Measurements from ENCODE around the gene AMFR. TPM values are rescaled to one million over a fixed set of nuclear protein-coding genes. Genes with fewer than 3 reads are reported as not detected.

AMFR gene
- total RNA-seq, 1 experiment from 2014 or later: 25.6 TPM

- DNase-seq: no peak
- Histone ChIP-seq H2BK20ac (ENCODE audit: low read depth, low read length, poor library complexity, severe bottlenecking) (no peak overlapping the region), H3K18ac (ENCODE audit: insufficient read length, low read depth, low read length) (no peak overlapping the region), H3K27ac (ENCODE audit: insufficient read length, low read depth, low read length) (no peak overlapping the region), H3K4me1 (ENCODE audit: insufficient read depth, low read length) (no peaks in the 10 kb centered on the region), H3K9ac (ENCODE audit: extremely low read depth, insufficient read length, low read length) (no peak overlapping the region), H3K56ac (ENCODE audit: insufficient read length, low read depth, low read length) (no peak overlapping the region), H4K91ac (ENCODE audit: insufficient read length, low read depth, low read length) (no peak overlapping the region), H2BK5ac (ENCODE audit: insufficient read length, low read length) (no peak overlapping the region), H3K23me2 (ENCODE audit: insufficient read length, low read depth, low read length, poor library complexity, severe bottlenecking) (no peaks in the 10 kb centered on the region), H2AFZ (ENCODE audit: low read length) (no peak overlapping the region), H2BK15ac (ENCODE audit: low read depth, low read length) (no peak overlapping the region), H3K79me2 (ENCODE audit: insufficient read depth, low read length) (no peaks in the 10 kb centered on the region), H4K5ac (ENCODE audit: insufficient read length, low read depth, low read length) (no peak overlapping the region), H3K79me1 (ENCODE audit: insufficient read depth, low read depth, low read length, poor library complexity, severe bottlenecking) (no peaks in the 10 kb centered on the region), H3K4me2 (ENCODE audit: insufficient read depth, insufficient read length, low read length) (no peak overlapping the region), H2BK120ac (ENCODE audit: low read depth, low read length, poor library complexity, severe bottlenecking) (no peak overlapping the region), H3T11ph (ENCODE audit: low read length) (no peak overlapping the region), H4K8ac (replicated peaks; ENCODE audit: insufficient read length, low read depth, low read length) (no peak overlapping the region), H4K20me1 (ENCODE audit: control insufficient read depth, insufficient read depth, insufficient read length) (peaks cover 3% of the 10 kb centered on the region), H2BK12ac (ENCODE audit: insufficient read length, low read depth, low read length) (no peak overlapping the region), H3K23ac (ENCODE audit: insufficient read length, low read depth, low read length) (no peak overlapping the region), H2AK5ac (ENCODE audit: insufficient read length, low read length) (no peak overlapping the region), H3K27me3 (ENCODE audit: insufficient read depth, low read length) (no peaks in the 10 kb centered on the region), H3K14ac (ENCODE audit: insufficient read depth, low read length) (no peak overlapping the region), H3K4ac (ENCODE audit: low read depth, low read length) (no peak overlapping the region), H3K9me3 (ENCODE audit: control insufficient read depth, low read depth, low read length) (peaks cover 14% of the 10 kb centered on the region)
- no peak overlapping the region for H3K27ac Mint-ChIP-seq
- no peak for TF ChIP-seq CTCF (conservative IDR thresholded peaks at IDR 0.05)
- H3K4me1 Mint-ChIP-seq: no peaks in the 10 kb centered on the region
- WGBS (ENCODE audit: extremely low coverage, insufficient read length, low lambda C conversion rate): no CpG with 5 or more reads among the region's 5 CpGs
- H3K36me3 Mint-ChIP-seq (ENCODE audit: insufficient read depth in 1 of 3, low read depth in 3 of 3): peaks cover 70 to 76% (median 75%) of the 10 kb centered on the region in 3 experiments
- H3K9me3 Mint-ChIP-seq: peaks cover 32 to 34% of the 10 kb centered on the region in 2 experiments
- no peak overlapping the region for H3K4me3 Mint-ChIP-seq
- H3K27me3 Mint-ChIP-seq (ENCODE audit: low read depth): peaks cover 2% of the 10 kb centered on the region; the same call in 1 of the 2 replicates
Measured at GRCh38 chr16:56382901-56383355, 42.4 kb downstream of the AMFR start.
